Stimulated activated CD8-positive, alpha-beta memory T cell treated with anti-CD3 and anti-CD28 coated beads, Interleukin-7, amount 100 ng/mL, for 24 hours (primary cell): ENCODE results near the gene ING4.

ENCODE experiments used
- DNase-seq: peaks from one replicate; pipeline ENCODE4 v3.0.0-alpha.2; 2020; ENCODE audit warnings: low read depth

ING4 gene

GRCh38 chr12:6688543-6688998 lies 25.7 kb upstream of the ING4 start:
- DNase-seq, result no peak

DNA sequence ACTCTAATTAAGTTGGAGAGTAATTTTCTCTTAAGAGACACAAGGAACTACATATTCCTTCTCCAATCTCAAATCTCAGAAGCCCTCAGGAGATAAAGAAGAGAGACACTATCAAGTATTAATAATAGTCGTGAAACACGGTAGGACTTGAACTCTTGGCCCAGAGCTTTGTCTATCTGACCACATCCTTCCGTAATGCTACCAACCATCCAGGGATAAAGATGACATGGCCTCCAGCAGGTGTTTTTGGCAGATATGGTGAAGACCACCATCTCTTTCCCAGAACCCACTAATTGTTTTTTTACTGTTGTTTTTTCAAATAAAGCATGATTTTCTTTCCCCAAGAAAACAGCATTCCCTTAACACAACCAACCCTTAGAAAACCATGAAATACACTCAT lies 22.9 kb upstream of the ING4 start:
- no peak for DNase-seq

- no peak for DNase-seq
Measured at GRCh38 chr12:6684609-6685008, 21.7 kb upstream of the ING4 start.

- DNase-seq, result no peak
Measured at GRCh38 chr12:6676962-6677361, 14.0 kb upstream of the ING4 start.

- DNase-seq, result no peak
Measured at GRCh38 chr12:6672143-6672542, 9.2 kb upstream of the ING4 start.

DNA sequence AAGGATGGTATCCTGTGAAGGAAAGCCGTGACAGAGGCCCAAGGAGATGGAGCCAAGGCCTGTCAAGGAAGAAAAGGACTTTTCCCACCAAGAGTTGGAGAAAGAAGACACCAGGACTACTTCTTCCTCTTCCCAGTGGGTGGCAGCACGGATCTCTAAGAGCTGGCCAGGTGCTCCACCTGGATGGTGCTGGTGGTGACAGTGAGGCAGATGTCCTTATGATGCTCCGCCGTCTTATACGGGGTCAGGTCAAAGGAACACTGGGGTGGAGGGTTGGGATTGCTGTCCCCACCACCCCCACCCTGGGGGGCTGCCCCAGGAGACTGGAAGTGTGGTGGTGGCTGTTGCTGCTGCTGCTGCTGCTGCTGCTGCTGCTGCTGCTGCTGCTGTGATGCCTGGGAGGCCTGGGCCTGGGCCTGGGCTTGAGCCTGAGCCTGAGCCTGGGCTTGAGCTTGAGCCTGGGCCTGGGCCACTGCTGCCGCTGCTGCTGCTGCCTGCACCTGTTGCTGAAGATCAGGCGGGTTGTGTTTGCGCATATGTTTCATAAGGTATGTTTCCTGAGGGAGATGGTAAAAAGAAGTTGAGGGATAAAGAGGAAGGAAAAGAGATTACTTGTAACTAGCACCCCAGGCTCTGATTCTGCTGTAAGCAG lies 4.8 kb upstream of the ING4 start:
- DNase-seq, result no peak

DNA sequence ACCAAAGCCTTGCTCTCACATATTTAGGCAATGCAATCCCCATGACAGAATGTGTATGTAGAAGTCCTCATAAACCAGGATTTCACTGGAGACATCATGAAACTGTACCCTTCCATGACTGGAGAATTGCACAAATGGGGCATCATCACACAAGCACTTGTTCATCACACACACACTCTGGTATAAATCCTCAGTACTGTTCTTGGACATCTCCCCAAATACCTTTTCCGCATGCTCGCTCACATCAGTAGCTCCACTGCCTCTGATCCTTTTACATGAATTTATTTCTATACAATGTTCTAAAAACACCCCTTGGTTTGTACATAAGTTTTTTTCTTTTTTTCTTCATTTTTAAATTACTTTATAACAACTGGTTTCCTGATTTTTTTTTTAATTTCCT lies 3.3 kb upstream of the ING4 start:
- DNase-seq, result no peak

DNA sequence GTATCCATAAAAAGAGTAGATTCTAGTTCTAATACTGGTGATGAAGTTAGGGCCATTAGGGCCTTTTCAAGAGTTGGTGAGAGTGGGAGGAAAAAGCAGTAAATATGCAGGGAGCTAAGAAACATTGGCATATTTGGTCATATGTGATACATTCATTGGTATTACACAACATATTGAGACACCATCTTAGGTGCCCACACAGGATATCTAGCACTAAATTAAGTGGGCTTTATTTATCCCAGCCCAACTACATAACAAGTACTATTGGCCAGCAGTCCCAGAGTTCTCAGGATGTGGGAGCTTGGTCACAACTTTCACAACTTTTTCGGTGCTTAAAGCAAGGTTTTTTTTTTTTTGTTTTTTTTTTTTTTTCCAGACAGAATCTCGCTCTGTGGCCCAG lies 2.0 kb upstream of the ING4 start:
- DNase-seq, result no peak

GRCh38 chr12:6662602-6662905 lies 365 bp downstream of the ING4 start:
- no peak for DNase-seq

DNA sequence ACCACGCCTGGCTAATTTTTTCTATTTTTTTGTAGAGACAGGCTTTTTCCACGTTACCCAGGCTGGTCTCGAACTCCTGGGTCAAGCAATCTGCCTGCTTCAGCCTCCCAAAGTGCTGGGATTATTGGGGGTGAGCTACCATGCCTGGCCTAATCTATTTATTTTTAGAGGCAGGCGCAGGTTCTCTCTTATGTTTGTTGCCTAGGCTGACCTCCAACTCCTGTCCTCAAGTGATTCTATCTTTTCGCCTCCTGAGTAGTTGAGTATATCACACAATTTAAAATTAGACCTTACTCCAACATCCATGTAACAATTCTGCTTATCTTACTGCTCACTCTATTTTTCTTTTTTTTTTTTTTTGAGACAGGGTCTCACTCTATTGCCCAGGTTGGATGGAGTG lies 8.9 kb downstream of the ING4 start:
- DNase-seq, result no peak

DNA sequence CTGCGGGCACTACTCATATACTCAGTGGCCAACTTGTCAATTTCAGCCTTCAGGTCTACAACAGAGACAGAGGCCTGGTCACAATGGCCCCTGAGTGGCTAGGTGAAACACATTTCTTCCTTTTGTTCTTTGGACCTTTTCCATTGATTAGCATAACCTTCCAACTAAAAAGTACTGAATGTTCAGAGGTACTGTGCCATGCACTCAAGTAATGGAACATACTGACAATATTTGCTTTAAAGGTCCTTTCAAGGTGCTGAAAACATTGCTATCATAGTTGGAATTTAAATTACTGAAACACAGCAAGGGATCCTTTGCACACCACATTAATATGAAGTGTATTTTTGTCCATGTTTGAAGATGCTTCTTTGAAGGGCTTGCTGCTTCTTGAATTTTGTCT lies 9.6 kb downstream of the ING4 start:
- no peak for DNase-seq

- no peak for DNase-seq
Measured at GRCh38 chr12:6652391-6652790, 10.5 kb downstream of the ING4 start.

GRCh38 chr12:6650832-6651231 lies 12.1 kb downstream of the ING4 start:
- no peak for DNase-seq

DNA sequence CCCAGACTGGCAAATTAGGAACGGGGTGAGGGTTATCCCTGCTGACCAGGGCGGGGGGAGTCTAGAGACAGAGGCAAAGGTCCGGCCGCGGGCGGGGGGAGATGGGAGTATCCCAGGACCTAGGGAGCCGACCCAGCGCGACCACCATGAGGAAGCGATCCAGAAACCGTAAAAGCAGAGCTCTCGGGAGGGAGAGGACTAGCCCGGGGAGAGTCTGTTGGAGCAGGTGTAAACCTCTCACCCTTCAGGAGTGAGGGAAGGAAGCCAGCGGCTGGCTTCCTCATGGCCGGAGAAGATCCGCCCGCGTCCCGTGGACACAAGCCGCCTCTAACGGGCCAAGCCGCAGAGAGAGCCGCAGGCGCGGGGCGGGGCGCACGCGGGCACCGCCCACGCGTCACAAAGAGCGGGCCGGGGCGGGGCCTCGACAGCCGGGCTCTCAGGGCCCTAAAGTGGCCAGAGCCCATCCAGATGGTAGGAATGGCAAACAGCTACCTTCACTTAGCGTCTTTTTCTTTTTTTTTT lies 15.8 kb downstream of the ING4 start, which contains the start of gene ACRBP:
Gene ACRBP (minus strand): TSS at position 350 of the 522 bp plus-strand sequence. CDS start 66 bp downstream, at position 284.
- DNase-seq, result no peak

DNA sequence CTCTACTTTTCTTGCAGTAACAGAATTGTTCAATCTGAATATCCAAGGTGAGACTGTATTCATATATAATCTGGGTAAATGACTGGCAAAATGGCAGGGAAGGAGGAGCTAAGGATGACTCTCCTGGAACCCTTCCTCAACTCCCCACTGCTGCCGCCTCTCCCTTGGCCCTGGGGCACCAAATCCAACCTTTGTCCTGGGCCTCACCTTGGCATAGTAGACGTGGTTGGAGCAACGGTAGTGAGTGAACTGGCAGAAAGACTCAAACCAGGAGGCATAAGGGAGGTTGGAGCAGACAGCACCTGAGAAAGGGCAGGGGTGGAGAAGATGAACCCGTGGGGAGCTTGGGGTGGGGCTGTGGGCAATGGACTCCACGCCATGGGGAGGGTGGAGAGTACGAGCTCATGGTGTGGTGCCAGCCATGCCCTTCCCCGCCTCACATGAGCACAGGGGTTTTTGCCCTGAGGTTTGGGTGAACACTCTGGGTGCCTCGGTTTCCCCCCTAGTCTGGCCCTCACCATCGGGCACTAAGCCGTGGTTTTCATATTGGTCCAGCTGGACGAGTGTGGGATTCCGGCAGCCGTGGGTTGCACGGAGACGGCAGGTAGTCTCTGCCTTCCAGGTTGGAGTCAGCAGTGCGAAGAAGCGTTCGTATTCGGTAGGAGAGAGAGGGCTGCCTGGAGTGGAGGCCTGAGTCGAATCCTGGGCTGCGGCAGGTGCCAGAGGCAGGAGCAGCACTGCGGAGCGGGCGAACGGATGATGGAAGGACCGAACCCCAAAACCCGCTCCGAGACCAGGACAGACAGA lies 16.4 kb downstream of the ING4 start:
- no peak for DNase-seq

GRCh38 chr12:6644903-6645302 lies 18.0 kb downstream of the ING4 start:
- DNase-seq, result no peak

GRCh38 chr12:6644257-6644596 lies 18.7 kb downstream of the ING4 start:
- no peak for DNase-seq

- no peak for DNase-seq
Measured at GRCh38 chr12:6643569-6644256, 19.2 kb downstream of the ING4 start.

GRCh38 chr12:6641131-6641530 lies 21.8 kb downstream of the ING4 start:
- no peak for DNase-seq

GRCh38 chr12:6640497-6640896 lies 22.4 kb downstream of the ING4 start:
- DNase-seq, result no peak

GRCh38 chr12:6639151-6639801 lies 23.6 kb downstream of the ING4 start:
- DNase-seq, result no peak

DNA sequence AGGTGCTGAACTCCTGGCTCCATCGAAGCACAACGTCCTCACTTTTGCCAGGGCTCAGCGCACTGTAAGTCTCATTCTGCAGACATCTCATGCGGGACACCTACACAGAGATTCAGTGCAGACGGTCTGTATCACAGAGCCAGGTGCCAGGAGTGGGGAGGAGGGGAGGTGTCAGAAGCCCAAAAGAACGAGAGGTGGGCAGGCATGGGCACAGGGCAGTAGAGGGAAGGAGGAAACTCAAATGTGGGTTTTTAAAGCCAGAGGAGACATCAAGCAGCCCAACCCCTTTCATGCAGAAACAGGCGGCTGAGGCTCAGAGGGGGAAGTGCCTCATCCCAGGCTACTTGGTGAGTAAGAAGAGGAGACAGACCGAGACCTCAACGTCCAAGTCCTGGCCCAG lies 24.6 kb downstream of the ING4 start:
- DNase-seq, result no peak
